Measurements from ENCODE around the gene EPHB1. TPM values are rescaled to one million over a fixed set of nuclear protein-coding genes. Genes with fewer than 3 reads are reported as not detected.

Gene EPHB1
- total RNA-seq, 1 donor from 2014 or later: 1.6 TPM

DNA sequence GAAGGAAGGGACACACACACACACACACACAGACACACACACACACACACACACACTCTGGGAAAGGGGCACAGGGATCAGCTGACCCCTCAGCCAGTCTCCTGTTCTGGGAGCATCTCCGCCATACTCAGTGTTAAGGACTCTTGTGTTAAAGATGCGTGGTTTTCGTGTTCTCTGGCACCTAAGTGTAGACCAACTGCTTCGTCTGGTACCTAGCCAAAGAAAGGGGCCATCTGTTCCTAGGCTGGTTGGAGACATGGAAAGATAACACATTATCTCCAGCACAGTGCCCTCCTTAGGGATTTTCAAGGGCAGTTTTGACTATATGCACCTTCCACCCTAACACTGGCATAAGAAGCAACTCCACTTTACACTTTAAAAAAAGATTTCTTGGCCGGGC lies 65.1 kb downstream of the EPHB1 start:
- no peaks in the 10 kb centered on the region for H3K9me3 ChIP-seq
- DNase-seq (no peak), ATAC-seq (no peak)
- H3K27me3 ChIP-seq: no peaks in the 10 kb centered on the region
- no peak overlapping the region for H3K27ac ChIP-seq
- intact Hi-C loops (cut with DNase I): no loop called here
- no peak overlapping the region for H3K4me3 ChIP-seq
- H3K4me1 ChIP-seq: no peaks in the 10 kb centered on the region
- no peak for TF ChIP-seq CTCF (IDR thresholded peaks at IDR 0.05)
- H3K36me3 ChIP-seq: no peaks in the 10 kb centered on the region

DNA sequence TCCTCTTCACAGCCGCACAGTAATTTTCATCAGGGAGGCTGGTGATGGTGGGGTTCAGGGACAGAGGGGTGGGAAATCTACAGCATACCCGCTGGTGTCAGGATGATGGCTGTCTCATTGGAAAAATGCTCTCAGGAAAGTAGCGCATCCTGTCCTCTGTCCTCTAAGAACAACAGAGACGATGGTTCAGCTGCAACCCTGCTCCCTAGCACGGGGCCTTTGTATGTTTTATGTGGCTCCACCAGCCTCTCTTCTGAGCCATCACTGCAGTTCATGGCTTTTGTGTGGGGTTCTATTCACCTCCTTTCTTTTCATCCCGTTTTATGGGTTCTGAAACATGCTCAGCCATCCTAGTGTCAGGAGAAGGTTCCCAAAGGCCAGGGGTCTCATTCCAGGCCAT lies 68.9 kb downstream of the EPHB1 start:
- Histone ChIP-seq H3K27me3 (no peaks in the 10 kb centered on the region), H3K4me3 (no peak overlapping the region), H3K27ac (no peak overlapping the region), H3K4me1 (no peaks in the 10 kb centered on the region), H3K9me3 (no peaks in the 10 kb centered on the region), H3K36me3 (no peaks in the 10 kb centered on the region)
- DNase-seq: no peak
- no peak for TF ChIP-seq CTCF (IDR thresholded peaks at IDR 0.05)
- intact Hi-C loops (cut with DNase I): no loop called here
- no peak for ATAC-seq

DNA sequence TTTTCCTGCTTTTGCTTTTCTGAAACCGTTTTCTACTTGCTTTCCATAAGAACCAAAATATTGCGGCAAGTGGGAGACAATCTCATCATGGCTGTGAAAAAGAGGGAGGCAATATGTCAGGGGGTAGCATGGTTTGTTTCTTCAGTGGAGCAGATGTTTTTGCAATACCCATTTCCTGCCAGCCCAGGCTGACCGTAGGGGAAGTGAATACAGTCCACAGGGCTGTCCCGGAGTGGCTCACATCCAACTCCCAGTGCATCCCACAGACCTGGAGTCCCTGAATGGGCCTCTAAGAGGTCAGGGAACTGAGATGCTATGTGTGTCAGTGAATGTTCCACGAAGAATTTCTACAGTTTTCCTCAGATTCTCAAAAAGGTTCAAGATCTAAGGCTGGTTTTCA lies 69.6 kb downstream of the EPHB1 start:
- no peaks in the 10 kb centered on the region for H3K4me1 ChIP-seq
- H3K9me3 ChIP-seq: no peaks in the 10 kb centered on the region
- no peaks in the 10 kb centered on the region for H3K36me3 ChIP-seq
- no peak for TF ChIP-seq CTCF (IDR thresholded peaks at IDR 0.05)
- ATAC-seq (peak; percentile 66), DNase-seq (no peak)
- intact Hi-C loops (cut with DNase I): no loop called here
- no peak overlapping the region for H3K4me3 ChIP-seq
- H3K27me3 ChIP-seq: no peaks in the 10 kb centered on the region
- H3K27ac ChIP-seq: no peak overlapping the region

GRCh38 chr3:134867277-134867676 lies 72.2 kb downstream of the EPHB1 start:
- Histone ChIP-seq H3K9me3 (no peaks in the 10 kb centered on the region), H3K36me3 (no peaks in the 10 kb centered on the region), H3K27me3 (no peaks in the 10 kb centered on the region), H3K27ac (no peak overlapping the region), H3K4me3 (no peak overlapping the region), H3K4me1 (no peaks in the 10 kb centered on the region)
- ATAC-seq (no peak), DNase-seq (no peak)
- TF ChIP-seq CTCF (IDR thresholded peaks at IDR 0.05): no peak
- intact Hi-C loops (cut with DNase I): no loop called here

DNA sequence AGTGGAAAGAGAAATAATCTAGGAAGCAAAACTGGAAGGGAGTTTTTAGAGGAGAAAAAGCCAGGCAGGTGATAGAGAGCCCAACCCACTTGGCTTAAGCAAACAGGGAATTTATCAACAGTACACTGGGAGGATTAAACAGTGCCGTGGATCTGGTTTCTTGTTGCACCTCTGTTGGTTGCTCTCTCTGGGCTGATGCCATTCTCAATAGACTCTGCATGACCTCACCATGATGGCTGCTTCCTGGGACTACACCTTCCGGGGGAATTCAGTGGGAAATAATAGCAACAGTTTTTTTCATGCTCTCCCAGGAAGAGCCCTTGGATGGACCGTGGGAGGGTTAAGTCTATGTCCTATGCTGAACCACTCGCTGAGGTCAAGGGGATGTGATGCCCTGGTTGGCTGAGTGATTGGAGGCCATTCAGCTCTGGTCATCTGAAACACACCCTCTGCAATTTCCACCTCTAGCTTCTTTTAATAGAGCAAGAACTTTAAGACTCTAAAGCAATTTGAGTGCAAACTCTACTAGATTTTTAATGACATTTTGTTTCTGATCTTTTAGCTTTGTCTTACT lies 74.2 kb downstream of the EPHB1 start:
- intact Hi-C loops (cut with DNase I): no loop called here
- ATAC-seq (no peak), DNase-seq (no peak)
- H3K36me3 ChIP-seq: no peaks in the 10 kb centered on the region
- H3K4me1 ChIP-seq: no peaks in the 10 kb centered on the region
- TF ChIP-seq CTCF (IDR thresholded peaks at IDR 0.05): no peak
- H3K27ac ChIP-seq: no peak overlapping the region
- no peaks in the 10 kb centered on the region for H3K27me3 ChIP-seq
- H3K9me3 ChIP-seq: no peaks in the 10 kb centered on the region
- no peak overlapping the region for H3K4me3 ChIP-seq

DNA sequence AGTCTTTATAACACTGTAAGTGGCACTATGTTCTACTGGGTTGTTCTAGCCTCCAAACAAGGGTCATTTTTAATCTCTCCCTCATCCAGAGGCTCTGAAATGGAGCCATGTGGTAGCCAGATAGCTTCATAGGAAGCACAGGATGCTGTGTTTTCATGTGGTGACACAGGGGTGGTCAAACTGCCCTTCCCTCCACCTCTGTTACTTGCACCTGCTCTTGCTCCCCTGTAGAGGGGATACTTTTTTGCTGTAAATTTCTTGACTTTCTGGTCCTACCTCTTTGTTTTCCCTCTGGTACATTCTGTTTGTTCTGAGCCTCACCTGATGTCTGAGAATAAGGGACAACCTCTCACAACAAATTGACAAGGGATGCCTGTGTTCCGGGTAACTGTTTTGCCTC lies 76.8 kb downstream of the EPHB1 start:
- no peaks in the 10 kb centered on the region for H3K27me3 ChIP-seq
- H3K4me1 ChIP-seq: no peaks in the 10 kb centered on the region
- no peaks in the 10 kb centered on the region for H3K9me3 ChIP-seq
- TF ChIP-seq CTCF (IDR thresholded peaks at IDR 0.05): no peak
- intact Hi-C loops (cut with DNase I): no loop called here
- H3K27ac ChIP-seq: no peak overlapping the region
- H3K36me3 ChIP-seq: no peaks in the 10 kb centered on the region
- H3K4me3 ChIP-seq: no peak overlapping the region
- ATAC-seq (no peak), DNase-seq (no peak)

Measured in upper lobe of right lung (tissue), 1 donor.